ENCODE measurements around the gene EIF2B2. TPM values are rescaled to one million over a fixed set of nuclear protein-coding genes. Genes with fewer than 3 reads are reported as not detected.

The EIF2B2 gene
- polyA plus RNA-seq, 2 donors, result 13.3 to 42.9 TPM

DNA sequence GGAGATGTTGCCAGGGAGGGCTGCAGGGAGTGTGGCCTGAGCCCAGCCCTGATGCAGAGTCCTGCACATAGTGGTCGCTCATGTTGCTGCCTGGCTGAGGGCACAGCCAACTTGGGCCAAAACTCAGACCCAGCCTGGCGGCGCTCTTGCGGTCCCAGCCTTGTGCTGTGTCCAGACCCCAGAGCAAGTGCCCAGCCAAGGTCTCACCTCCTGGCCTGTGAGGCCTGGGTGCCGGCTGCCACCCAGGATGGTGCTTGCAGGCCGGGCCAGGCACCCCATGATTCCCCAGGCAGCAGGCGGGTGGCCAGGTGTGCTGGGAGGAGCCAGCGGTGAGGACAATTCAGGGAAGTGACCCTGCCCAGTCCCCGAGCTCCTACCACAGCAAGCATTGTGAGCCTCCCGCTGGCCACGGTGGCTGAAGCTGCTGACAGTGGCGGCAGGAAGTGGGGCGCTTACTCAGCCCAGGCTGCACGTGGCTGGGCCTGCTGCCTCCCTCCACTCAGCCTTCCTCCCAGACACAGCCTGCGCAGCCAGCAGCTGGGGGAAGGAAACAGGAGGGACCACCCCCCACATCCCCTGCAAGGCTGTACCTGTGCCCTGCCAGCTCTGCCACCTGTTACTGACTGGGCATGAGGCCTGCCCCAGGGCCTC, 29.6 kb upstream of the EIF2B2 start:
- no peaks in the 10 kb centered on the region for H3K36me3 ChIP-seq (ENCODE audit: control insufficient read depth in 2 of 2, insufficient read depth in 2 of 2, low read length in 1 of 2)
- H3K4me3 ChIP-seq (ENCODE audit: low read depth in 1 of 2, low read length in 2 of 2), result no peak overlapping the region
- WGBS, 2 donors, result 76 to 80% methylated on average over 15 of the region's 15 CpGs
- no peaks in the 10 kb centered on the region for H3K9me3 ChIP-seq (ENCODE audit: control insufficient read depth in 2 of 2, insufficient read depth in 1 of 2, low read depth in 1 of 2, low read length in 1 of 2)
- no peaks in the 10 kb centered on the region for H3K27me3 ChIP-seq (ENCODE audit: control insufficient read depth in 1 of 2, insufficient read depth in 2 of 2, low read length in 2 of 2)
- H3K27ac ChIP-seq (ENCODE audit: low read depth in 2 of 2, low read length in 1 of 2), result peak overlapping the region in 1 of 2 donors; percentile 15
- peaks cover 0 to 7% of the 10 kb centered on the region in 2 donors for H3K4me1 ChIP-seq (ENCODE audit: control insufficient read depth in 2 of 2, insufficient read depth in 2 of 2, low read length in 1 of 2)

DNA sequence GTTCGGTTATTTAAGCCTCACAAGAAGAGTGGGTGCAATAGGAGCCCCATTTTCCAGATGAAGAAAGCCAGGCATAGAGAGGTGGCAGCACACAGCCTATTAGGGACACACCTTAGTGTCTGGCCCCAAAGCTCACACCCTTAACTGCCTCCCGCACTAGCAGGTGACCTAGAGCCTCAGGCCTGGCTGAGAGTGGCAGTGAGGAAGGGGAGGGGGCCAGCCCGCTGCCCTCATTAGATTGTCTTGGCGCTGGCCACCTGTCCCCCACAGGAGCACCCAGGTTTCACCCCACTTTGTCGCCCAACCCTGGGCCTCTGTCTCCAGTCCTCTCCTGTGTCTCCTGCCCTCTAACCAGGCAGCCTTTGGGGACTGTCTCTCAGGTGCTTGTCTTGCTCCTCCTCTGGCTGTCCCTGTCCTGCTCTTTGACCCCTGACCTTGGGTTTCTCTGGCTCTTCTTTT, 28.8 kb upstream of the EIF2B2 start:
- no peaks in the 10 kb centered on the region for H3K27me3 ChIP-seq (ENCODE audit: control insufficient read depth in 1 of 2, insufficient read depth in 2 of 2, low read length in 2 of 2)
- no peak overlapping the region for H3K27ac ChIP-seq (ENCODE audit: low read depth in 2 of 2, low read length in 1 of 2)
- H3K9me3 ChIP-seq (ENCODE audit: control insufficient read depth in 2 of 2, insufficient read depth in 1 of 2, low read depth in 1 of 2, low read length in 1 of 2), result no peaks in the 10 kb centered on the region
- no peaks in the 10 kb centered on the region for H3K36me3 ChIP-seq (ENCODE audit: control insufficient read depth in 2 of 2, insufficient read depth in 2 of 2, low read length in 1 of 2)
- 86 to 89% methylated on average over 5 of the region's 5 CpGs for WGBS, 2 donors
- no peak overlapping the region for H3K4me3 ChIP-seq (ENCODE audit: low read depth in 1 of 2, low read length in 2 of 2)
- H3K4me1 ChIP-seq (ENCODE audit: control insufficient read depth in 2 of 2, insufficient read depth in 2 of 2, low read length in 1 of 2), result peaks cover 0 to 7% of the 10 kb centered on the region in 2 donors

DNA sequence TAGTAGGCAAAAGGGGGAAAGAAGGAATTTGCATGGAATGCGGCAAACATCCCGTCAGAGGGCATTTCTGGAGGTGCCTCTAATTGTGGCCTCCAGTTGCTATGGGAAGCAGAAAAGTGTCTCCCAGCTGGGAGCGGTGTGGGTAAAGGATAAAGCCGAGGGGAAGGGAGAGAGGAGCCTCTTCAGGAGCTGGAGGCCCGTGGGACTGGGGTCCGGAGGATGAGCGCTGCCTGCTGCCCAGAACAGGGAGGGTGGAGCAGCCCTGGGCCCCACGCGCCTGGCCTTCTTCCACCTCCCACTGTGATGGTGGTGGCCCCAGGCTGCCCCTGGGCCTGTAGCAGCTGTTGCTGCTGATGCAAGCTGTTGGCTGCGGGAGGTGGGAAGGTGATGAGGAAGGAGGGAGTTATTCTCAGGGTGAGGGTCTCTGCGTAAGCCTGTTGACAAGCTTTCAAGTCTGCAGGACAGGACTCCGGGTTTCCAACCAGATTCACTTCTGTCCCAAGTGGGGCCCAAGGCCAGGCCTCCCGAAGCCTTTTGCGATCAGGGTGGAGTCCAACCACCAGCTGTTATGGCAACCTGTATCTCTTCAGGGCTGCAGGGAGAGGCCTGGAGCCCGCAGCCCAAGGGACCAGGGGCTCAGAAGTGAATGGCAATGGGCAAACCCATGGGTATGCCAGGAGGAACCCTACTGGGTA, 28.2 kb upstream of the EIF2B2 start:
- H3K4me3 ChIP-seq (ENCODE audit: low read depth in 1 of 2, low read length in 2 of 2), result no peak overlapping the region
- H3K9me3 ChIP-seq (ENCODE audit: control insufficient read depth in 2 of 2, insufficient read depth in 1 of 2, low read depth in 1 of 2, low read length in 1 of 2), result no peaks in the 10 kb centered on the region
- WGBS, 2 donors, result 80 to 84% methylated on average over 15 of the region's 15 CpGs
- H3K4me1 ChIP-seq (ENCODE audit: control insufficient read depth in 2 of 2, insufficient read depth in 2 of 2, low read length in 1 of 2), result peaks cover under 1 to 7% of the 10 kb centered on the region in 2 donors
- H3K27me3 ChIP-seq (ENCODE audit: control insufficient read depth in 1 of 2, insufficient read depth in 2 of 2, low read length in 2 of 2), result no peaks in the 10 kb centered on the region
- H3K36me3 ChIP-seq (ENCODE audit: control insufficient read depth in 2 of 2, insufficient read depth in 2 of 2, low read length in 1 of 2), result no peaks in the 10 kb centered on the region
- H3K27ac ChIP-seq (ENCODE audit: low read depth in 2 of 2, low read length in 1 of 2), result no peak overlapping the region

DNA sequence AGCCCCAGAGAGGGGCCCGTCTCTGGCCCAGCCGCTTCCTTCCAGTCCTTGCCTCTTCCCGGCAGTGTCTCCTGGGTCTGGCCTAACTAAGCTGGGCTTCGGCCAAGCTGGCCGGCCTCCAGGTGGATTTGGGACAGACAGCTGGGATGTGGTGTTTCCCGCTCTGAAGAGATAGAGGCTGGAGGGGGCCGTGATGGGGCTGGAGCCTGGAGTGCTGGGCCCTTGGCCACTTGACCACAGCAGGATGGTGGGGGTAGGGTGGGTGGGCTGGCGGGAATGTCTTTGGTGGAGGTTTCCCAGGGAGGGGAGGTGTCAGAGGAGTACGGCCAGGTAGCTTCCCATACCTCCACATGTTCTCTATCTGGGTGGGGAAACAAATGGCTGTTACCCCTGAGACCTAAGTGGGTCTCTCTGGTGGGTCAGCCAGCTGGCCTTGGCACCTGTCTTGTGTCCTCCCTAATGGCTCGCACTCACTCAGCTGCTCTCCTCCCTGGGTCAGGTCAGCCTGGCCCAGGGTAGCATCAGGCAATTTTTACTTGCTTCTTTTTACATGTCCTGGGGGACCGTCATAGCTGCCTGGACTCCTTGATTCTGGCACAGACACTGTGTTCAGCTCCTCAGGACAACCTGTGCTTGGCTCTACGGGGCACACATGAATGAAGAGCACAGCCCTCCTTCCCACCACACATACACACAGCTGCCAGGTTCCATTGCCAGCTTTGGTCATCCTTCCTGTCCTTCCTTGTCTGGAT, 27.5 kb upstream of the EIF2B2 start:
- Histone ChIP-seq H3K4me1 (ENCODE audit: control insufficient read depth in 2 of 2, insufficient read depth in 2 of 2, low read length in 1 of 2) (peaks cover 3 to 9% of the 10 kb centered on the region in 2 donors), H3K27me3 (ENCODE audit: control insufficient read depth in 1 of 2, insufficient read depth in 2 of 2, low read length in 2 of 2) (no peaks in the 10 kb centered on the region), H3K9me3 (ENCODE audit: control insufficient read depth in 2 of 2, insufficient read depth in 1 of 2, low read depth in 1 of 2, low read length in 1 of 2) (no peaks in the 10 kb centered on the region), H3K27ac (ENCODE audit: low read depth in 2 of 2, low read length in 1 of 2) (no peak overlapping the region), H3K36me3 (ENCODE audit: control insufficient read depth in 2 of 2, insufficient read depth in 2 of 2, low read length in 1 of 2) (no peaks in the 10 kb centered on the region), H3K4me3 (ENCODE audit: low read depth in 1 of 2, low read length in 2 of 2) (no peak overlapping the region)
- 62 to 75% methylated on average over 12 of the region's 12 CpGs for WGBS, 2 donors

DNA sequence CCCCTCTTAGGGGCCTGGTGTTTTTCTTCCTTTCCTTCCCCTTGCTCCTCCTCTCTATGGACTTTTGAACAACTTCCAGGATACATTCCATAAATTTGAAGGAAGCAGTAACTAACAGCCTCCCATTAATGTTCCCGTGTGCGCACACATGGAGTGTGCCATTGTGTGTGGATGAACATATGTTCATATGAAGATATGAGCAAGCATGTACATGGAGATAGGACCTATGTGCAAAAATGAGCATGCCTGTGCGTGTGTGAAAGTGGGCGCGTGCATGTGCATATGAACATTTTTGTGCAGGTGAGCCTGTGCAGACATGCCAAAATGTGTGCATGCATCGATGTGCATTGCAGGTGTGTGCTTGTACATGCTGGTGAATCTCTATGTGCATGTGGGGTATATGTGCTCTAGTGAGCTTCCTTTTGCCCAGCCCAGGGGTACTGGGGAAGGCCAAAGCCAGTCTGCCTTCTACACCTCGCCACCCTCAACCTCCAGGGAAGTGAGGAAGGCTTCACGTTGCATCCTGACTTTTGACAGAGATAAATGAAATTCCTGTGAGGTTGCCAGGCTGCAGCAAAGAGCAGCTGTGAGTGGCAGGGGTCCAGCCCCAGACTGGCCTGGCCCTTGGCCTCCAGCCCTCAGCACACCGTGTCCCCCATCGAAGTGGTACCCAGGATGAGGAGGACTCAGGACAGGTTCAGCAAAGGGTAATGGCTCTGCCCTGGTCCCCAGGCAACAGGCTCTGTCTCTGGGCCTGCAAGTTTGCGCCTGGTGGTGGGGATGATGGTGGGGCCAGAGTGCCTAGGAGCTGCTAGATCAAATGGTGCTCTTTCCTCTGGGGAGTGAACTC, 26.2 kb upstream of the EIF2B2 start:
- Histone ChIP-seq H3K9me3 (ENCODE audit: control insufficient read depth in 2 of 2, insufficient read depth in 1 of 2, low read depth in 1 of 2, low read length in 1 of 2) (no peaks in the 10 kb centered on the region), H3K27ac (ENCODE audit: low read depth in 2 of 2, low read length in 1 of 2) (no peak overlapping the region), H3K36me3 (ENCODE audit: control insufficient read depth in 2 of 2, insufficient read depth in 2 of 2, low read length in 1 of 2) (no peaks in the 10 kb centered on the region), H3K27me3 (ENCODE audit: control insufficient read depth in 1 of 2, insufficient read depth in 2 of 2, low read length in 2 of 2) (no peaks in the 10 kb centered on the region), H3K4me3 (ENCODE audit: low read depth in 1 of 2, low read length in 2 of 2) (no peak overlapping the region), H3K4me1 (ENCODE audit: control insufficient read depth in 2 of 2, insufficient read depth in 2 of 2, low read length in 1 of 2) (peaks cover 3 to 9% of the 10 kb centered on the region in 2 donors)
- WGBS, 2 donors, result 70 to 72% methylated on average over 11 of the region's 11 CpGs

DNA sequence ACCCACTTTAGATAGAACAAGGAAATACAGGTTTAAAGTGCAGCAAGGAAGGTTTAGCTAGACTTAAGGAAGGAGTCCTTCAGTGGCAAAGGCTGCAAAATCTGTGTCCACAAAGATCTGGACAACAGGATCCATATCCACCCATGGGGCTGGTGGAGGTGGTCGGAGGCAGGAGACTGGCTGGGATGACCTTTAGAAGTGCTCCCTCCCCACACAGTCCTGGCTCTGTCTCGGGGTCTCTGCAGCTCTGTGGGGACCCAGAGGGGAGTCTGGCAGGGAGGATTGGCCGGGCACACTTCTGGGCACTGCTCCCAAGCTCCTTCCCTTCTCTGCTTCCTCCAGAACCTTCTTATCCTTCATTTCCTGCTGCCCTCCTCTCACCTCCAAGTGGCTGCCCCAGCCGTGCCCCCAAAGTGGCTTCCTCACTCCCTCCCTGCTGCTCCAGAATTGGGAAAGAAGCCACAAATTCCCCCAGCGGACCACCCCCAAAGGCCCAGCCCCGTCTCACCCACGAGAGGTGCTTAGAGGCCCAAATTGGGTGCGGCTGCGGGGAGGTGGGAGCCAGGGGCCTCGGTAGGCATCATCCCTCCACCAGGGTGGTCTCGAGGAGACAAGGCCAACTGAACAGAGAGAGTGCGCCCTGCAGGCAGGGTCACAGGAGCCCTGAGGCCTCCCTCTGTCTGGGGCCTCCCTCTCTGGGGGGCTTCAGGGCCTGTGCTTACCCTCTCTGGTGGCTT, 25.4 kb upstream of the EIF2B2 start:
- Histone ChIP-seq H3K4me3 (ENCODE audit: low read depth in 1 of 2, low read length in 2 of 2) (no peak overlapping the region), H3K36me3 (ENCODE audit: control insufficient read depth in 2 of 2, insufficient read depth in 2 of 2, low read length in 1 of 2) (no peaks in the 10 kb centered on the region), H3K27me3 (ENCODE audit: control insufficient read depth in 1 of 2, insufficient read depth in 2 of 2, low read length in 2 of 2) (no peaks in the 10 kb centered on the region), H3K27ac (ENCODE audit: low read depth in 2 of 2, low read length in 1 of 2) (no peak overlapping the region), H3K9me3 (ENCODE audit: control insufficient read depth in 2 of 2, insufficient read depth in 1 of 2, low read depth in 1 of 2, low read length in 1 of 2) (no peaks in the 10 kb centered on the region), H3K4me1 (ENCODE audit: control insufficient read depth in 2 of 2, insufficient read depth in 2 of 2, low read length in 1 of 2) (peaks cover 3 to 9% of the 10 kb centered on the region in 2 donors)
- WGBS, 2 donors, result 83 to 85% methylated on average over 12 of the region's 12 CpGs

DNA sequence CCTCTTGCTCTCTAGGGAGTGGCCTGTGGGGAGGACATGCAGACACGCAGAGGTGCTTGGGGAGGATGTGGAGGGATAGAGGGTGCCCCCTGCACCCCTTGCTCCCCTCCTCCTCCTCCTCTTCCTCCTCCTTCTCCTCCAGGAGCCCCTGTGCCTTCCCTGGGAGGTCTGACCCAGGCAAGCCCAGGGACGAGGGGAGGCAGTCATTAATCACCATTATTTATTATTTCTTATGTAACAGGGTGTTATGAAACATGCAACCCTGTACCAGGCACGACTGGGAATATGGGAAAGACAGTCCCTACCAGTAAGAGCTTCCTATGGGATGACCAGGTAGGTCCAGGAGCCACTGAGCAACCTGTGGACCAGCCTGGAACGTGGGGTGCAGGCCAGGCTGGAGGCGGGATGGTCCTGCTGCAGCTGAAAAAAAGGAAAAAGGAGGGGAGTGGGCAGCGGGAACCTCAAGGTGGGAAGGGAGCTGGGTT, 24.8 kb upstream of the EIF2B2 start:
- Histone ChIP-seq H3K4me3 (ENCODE audit: low read depth in 1 of 2, low read length in 2 of 2) (no peak overlapping the region), H3K4me1 (ENCODE audit: control insufficient read depth in 2 of 2, insufficient read depth in 2 of 2, low read length in 1 of 2) (peaks cover 3 to 10% of the 10 kb centered on the region in 2 donors), H3K9me3 (ENCODE audit: control insufficient read depth in 2 of 2, insufficient read depth in 1 of 2, low read depth in 1 of 2, low read length in 1 of 2) (no peaks in the 10 kb centered on the region), H3K36me3 (ENCODE audit: control insufficient read depth in 2 of 2, insufficient read depth in 2 of 2, low read length in 1 of 2) (no peaks in the 10 kb centered on the region), H3K27me3 (ENCODE audit: control insufficient read depth in 1 of 2, insufficient read depth in 2 of 2, low read length in 2 of 2) (no peaks in the 10 kb centered on the region), H3K27ac (ENCODE audit: low read depth in 2 of 2, low read length in 1 of 2) (no peak overlapping the region)
- 59 to 61% methylated on average over 5 to 6 of the region's 6 CpGs for WGBS, 2 donors

DNA sequence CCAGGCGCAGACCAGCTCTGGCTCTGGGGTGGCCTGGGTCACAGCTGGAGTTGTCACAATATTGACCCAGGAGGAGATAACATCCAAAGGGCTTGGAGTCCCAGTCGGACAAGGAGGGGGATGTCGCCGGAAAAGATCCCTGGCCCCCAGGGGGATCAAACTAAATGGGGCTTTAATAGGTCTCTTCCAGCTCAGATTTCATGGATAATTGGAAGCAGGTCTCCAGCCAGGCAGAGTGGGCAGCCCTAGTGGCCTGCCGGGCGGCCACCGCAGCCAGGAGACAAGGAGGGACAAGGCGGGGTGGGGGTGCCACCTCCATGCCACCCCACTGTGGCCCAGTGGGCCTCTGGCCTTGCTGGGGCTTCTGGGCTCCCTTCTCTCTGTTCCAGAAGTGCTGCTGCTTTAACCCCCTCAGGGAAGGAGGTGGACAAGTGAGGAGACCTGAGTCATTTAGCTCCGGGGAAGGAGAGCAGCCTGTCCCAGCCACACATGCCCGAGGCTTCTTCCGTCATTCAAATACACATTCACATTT, 24.2 kb upstream of the EIF2B2 start:
- Histone ChIP-seq H3K4me1 (ENCODE audit: control insufficient read depth in 2 of 2, insufficient read depth in 2 of 2, low read length in 1 of 2) (peaks cover 3 to 9% of the 10 kb centered on the region in 2 donors), H3K27ac (ENCODE audit: low read depth in 2 of 2, low read length in 1 of 2) (no peak overlapping the region), H3K9me3 (ENCODE audit: control insufficient read depth in 2 of 2, insufficient read depth in 1 of 2, low read depth in 1 of 2, low read length in 1 of 2) (no peaks in the 10 kb centered on the region), H3K36me3 (ENCODE audit: control insufficient read depth in 2 of 2, insufficient read depth in 2 of 2, low read length in 1 of 2) (no peaks in the 10 kb centered on the region), H3K27me3 (ENCODE audit: control insufficient read depth in 1 of 2, insufficient read depth in 2 of 2, low read length in 2 of 2) (no peaks in the 10 kb centered on the region), H3K4me3 (ENCODE audit: low read depth in 1 of 2, low read length in 2 of 2) (no peak overlapping the region)
- WGBS, 2 donors, result 76% methylated on average over 11 of the region's 11 CpGs

Data from esophagus (tissue), 2 donors.